Measurements from ENCODE around the gene HAGHL.

Gene HAGHL

DNA sequence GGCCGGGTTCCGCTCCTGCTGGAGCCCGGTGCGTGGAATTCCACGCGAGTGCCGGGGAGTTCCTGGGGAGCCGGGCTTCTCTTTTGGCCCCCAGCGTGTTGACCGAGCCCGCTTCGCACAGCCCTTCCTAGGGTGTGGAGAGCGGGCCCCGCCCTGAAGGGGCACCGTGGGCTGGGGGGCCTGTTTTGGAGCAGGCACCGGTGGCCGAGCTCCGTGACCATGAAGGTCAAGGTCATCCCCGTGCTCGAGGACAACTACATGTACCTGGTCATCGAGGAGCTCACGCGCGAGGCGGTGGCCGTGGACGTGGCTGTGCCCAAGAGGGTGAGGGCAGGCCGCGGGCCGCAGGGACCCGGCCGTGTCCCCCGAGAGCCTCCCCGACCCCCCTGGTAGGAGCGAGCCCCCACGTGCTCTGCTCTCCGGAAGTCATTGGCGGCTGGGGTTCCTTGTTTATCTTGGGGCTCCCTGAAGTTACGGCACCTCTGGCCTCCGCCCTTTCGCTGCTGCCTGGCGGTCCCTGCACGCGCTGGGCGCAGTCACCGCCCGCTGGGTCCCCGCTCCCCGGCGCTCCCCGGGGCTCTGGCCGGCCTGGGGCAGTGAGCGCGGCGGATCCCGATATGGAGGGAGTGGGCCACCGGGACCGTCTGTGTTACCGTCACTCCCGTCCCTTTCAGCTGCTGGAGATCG is 528 bp downstream of the HAGHL start:
- DNase-seq: peak in 2 of 42 donors; percentile 15 to 18
- intact Hi-C loops (cut with DNase I): no loop called here

- intact Hi-C loops (cut with DNase I): no loop called here
- peak in 36 of 42 donors; percentile 48 to 84 (median 72) for DNase-seq
These were observed 1.4 kb downstream of the HAGHL start for GRCh38 chr16:728131-728889.

GRCh38 chr16:728890-729744 is 2.2 kb downstream of the HAGHL start:
- peak in 41 of 42 donors; percentile 55 to 94 (median 81) for DNase-seq
- intact Hi-C loops (cut with DNase I): no loop called here

DNA sequence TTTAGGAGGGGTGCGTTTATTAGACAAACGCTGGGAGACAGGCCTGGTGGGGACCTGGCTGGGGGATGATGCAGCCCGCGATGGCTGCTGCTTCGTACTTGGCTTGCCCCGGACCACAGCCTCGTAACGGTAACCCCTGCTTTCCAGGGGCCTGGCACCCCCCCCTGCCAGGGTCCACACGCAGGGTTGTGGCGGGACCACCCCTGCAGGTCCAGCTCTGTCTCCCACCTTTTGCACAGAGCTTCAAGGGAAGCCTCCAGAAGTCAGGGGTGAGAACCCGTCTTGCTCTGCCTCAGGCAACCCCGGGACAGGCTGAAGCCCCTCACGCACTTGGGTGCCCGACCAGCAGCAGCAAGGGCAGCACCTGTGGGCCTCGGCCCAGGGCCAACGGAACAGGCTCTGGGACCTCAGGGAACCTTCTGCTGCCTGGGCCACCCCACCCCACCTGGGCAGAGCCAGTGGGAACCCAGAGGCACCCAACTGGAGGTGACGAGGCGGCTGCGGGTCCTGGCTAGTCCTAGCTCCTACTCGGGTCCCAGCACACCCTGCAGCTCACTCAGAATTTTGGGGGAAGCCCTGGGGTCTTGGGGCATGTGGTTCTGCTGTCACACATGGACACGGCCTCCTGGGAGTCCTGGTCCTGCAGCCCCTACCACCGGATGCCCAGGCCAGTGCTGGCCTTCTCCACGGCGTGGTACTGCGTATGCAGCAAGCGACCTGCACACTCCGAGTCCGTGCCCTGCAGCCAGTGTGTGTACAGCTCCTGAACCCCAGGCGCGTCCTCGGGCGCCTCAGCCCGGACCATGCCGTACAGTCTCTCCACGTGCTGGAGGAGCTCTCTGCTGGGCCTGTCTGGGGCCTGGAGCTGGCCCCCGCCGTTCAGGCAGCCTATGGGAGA is 3.1 kb downstream of the HAGHL start:
- DNase-seq: peak in 4 of 42 donors; percentile 2 to 12 (median 8)
- intact Hi-C loops (cut with DNase I): no loop called here

- DNase-seq: peak in 2 of 42 donors; percentile 2 to 7
- intact Hi-C loops (cut with DNase I): no loop called here
These were observed 4.0 kb downstream of the HAGHL start for GRCh38 chr16:730666-731509.

DNA sequence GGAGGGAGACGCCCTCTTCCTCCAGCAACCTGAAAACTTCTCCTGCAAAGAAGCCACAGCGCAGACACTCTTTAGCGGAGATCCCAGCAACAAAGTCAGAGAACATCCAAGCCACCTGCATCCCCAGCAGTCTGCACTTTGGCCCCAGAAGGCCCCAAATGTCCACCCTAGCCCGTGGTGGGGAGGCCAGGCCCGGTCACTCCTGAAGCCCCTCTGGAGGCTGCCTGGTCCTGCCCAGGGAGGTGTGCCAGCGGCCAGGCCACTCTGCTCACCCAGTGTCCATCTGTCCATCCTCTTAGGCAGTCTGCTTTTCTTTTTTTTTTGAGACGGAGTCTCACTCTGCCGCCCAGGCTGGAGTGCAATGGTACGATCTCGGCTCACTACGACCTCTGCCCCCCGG is 5.4 kb downstream of the HAGHL start:
- intact Hi-C loops (cut with DNase I): no loop called here
- DNase-seq: no peak

DNA sequence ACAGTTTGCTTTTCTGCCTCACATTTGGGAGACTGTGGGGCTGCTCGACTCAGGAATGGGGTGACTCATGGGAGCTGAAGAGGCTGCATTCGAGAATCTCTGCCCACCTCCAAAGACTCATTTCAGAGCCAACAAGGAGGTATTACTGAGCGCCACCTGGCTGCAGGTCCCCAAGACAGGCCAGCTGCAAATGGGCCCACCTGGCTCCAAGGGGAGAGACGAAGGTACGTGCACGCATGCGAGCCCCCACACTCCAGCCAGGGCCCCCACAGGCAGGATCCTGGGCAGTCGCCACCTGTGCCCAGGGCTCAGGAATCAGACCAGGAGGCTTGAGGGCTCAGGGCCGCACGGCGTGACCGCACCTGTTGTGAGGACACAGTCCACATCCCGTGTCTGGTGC is 6.0 kb downstream of the HAGHL start:
- peak in 30 of 42 donors; percentile 33 to 90 (median 70) for DNase-seq
- intact Hi-C loops (cut with DNase I): no loop called here

DNA sequence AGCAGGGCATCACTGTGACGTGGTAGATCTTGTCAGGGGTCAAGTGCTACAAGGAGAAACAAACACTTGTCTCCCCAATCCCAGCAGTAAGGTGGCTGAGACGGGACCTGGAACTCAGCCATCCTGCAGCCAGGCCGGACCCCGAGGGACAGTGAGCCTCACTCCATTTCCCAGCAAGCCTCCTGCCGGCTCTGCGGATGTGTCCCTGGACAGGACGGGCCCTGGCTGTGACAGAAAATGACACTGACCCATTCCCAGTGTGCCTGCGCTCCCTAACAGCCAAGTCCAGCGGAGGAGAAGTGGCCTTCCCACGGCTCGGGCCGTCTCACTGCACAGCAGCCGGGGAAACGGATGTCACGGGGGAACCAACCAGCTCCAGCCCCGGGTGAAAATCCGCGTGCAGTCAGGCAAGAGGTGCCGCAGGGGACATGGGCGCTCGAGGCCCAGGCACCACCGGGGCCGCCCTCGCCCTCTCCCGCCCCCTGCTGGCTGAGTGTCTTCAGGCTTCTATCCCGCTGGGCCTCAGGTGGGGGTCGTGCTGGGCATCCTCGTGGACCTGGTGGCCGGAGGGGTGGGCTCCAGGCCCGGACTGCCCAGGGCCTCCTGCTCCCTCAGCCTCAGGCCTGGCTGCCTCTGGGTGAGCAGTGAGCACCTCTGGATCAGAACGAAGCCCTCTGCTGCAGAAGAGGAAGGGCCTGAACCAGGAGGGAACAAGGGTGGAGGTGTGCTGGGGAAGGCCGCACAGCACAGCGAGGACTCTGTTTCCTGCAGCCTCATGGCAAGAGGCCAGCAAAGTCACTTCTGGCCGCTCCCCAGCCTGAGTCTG is 6.7 kb downstream of the HAGHL start:
- peak in 8 of 42 donors; percentile 9 to 55 (median 28) for DNase-seq
- intact Hi-C loops (cut with DNase I): no loop called here

DNA sequence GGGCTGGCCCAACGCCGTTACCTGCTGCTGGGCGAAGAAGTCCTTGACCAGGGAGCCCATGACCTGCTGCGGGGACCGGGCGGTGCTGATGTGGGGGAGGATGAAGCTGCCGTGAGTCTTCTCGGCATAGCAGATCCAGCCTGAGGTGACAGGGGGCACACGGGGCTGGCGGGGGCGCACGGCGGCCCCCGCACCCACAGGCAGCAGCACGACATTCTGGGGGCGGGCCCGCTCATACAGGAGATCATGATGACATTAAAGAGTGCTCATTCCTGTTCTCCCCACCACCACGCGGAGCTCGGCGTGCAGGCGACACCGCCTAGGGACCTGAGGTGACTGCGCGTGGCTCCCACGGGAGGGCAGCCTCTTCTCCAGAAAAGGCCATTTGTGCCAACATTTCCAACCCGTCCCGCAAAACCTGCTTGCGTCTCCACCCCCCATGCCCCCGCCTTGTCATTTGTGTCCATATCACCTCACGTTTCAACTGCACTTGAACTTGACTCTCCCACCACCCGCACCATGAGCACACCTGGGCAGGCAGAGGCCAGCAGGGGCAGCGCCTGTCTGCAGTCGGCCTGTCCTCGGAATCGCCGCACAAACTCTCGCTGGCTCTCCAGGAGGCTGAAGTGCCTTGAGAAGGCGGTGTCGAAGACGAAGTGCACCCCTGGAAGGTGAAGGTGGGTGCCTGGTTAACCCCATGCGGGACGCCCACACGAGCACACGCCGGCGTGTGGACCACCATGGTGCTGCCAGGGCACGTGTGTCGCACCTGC is 7.5 kb downstream of the HAGHL start:
- peak; percentile 59 to 95 (median 83) for DNase-seq
- intact Hi-C loops (cut with DNase I): no loop called here

DNA sequence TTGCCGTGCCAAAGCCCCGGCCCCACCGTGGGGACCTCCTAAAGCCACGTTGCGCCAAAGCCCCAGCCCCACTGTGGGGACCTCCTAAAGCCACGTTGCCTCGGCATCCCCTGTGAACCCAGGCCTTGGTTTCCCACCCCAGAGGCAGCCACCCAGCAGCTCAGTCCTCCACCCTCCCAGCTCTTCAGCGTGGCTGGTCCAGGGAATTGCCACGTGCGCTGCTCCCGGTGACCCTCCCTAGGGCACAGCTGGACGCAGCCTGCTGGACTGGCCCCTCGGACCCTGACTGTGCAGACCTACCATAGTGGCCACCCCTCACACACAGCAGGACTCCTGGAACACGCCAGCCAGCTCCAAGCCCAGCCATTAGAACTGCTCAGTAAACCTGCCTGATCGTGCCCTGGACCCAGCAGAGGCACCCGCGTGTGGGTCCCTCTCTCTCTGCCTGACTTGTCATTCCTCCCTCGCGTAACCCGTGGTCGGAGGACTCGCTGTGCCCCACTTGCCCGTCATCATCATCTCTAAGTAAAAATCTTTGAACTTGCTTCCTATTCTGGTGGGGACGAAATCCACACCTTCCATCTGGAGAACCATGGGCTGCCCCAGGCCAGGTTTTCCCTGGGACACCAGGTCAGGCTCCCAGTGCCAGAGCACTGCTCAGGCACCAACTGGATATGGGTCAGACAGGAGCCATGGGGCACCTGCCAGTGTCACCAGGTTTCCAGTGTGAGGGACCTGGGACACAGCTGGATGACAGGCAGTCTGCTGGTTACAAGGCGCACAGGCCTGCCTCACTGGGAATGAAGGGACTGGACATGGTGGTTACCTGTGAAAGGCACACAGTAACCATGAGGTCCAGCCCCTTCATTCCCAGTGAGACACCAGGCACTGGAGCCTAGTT is 8.3 kb downstream of the HAGHL start:
- peak in 1 of 42 donors; percentile 14 for DNase-seq
- intact Hi-C loops (cut with DNase I): no loop called here

GRCh38 chr16:735982-736453 is 9.1 kb downstream of the HAGHL start:
- peak in 20 of 42 donors; percentile 39 to 80 (median 62) for DNase-seq
- intact Hi-C loops (cut with DNase I): no loop called here

DNA sequence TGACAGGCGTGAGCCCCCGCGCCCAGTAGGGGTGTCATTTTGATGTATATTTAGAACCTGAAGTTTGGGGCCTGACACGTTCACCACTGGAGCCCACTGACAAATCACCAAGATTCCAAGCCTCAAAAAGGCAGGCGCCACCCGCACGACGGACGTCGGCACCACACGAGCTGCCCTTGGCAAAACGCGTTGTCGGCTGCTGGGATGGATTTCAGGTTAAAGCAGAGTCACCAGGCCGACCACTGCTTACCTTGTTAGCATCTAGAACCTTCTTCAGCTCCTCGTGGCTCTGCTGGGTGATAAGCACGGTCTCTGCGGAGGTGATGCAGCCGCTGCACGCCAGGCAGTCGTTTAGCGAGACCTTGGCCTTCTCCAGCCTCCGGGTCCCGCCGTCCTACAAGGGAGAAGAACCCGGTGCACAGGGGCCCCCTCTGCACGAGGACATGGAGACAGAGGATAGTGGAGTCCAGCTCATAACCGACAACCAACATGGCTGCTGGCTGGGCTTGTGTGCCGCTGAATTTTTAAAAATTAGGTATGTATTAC is 10.1 kb downstream of the HAGHL start:
- intact Hi-C loops (cut with DNase I): no loop called here
- no peak for DNase-seq

- peak in 1 of 42 donors; percentile 14 for DNase-seq
- intact Hi-C loops (cut with DNase I): loop anchor here (2.0 kb wide), 1 partner anchor 19 kb away; the partner anchor contains the start of gene ANTKMT
These were observed 12.9 kb downstream of the HAGHL start for GRCh38 chr16:739560-740458.

DNA sequence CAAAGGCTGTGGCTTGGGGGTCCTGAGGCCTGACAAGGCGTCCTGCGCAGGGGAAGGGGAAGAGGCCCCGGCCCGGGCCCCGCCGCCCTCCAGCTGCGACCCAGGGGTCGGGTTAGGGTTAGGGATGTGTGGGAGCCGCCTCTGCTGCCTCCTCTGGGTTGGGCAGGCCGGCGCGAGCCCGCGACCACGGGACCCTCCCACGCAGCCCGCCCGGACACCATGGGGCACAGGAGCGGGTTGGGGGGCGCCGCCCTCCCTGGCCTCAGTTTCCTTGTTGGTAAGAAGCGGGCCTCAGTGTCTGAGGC is 13.5 kb downstream of the HAGHL start:
- DNase-seq: no peak
- intact Hi-C loops (cut with DNase I): loop anchor here (2.0 kb wide), 1 partner anchor 20 kb away; the partner anchor contains the start of gene ANTKMT

Measured in head of caudate nucleus (tissue), 42 donors.